OCI-M2 (cell line): Measurements from ENCODE around the gene PTEN.

Experiments used
- DNase-seq: peaks from one replicate; lab custom pipeline; 2025; ENCODE audit not compliant: unreplicated experiment; lab: John Stamatoyannopoulos, UW

The PTEN gene

GRCh38 chr10:87974130-87974529, 110.7 kb downstream of the PTEN start:
- DNase-seq: no peak

DNA sequence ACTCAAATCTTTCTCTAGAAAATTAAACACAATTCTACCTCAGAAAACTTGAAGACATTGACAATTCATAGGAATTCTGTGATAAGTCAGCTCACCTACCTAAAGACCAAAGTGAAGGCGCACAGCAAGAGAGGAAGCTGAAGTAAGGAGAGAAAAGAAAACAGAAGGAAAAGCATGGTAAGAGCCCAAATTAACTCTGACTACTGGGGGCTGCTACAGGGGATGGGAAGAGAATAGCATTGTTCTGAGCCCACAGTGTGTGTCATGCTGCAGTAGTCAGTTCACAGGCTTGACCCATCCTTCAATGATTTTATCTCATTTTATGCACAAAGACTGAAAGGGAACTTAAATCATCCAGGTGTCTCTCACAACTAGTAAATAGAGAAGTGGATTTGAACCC, 111.3 kb downstream of the PTEN start:
- DNase-seq: no peak

- no peak for DNase-seq
These were observed 112.8 kb downstream of the PTEN start for GRCh38 chr10:87976101-87976743.

- no peak for DNase-seq
These were observed 114.7 kb downstream of the PTEN start for GRCh38 chr10:87978166-87978565.

DNA sequence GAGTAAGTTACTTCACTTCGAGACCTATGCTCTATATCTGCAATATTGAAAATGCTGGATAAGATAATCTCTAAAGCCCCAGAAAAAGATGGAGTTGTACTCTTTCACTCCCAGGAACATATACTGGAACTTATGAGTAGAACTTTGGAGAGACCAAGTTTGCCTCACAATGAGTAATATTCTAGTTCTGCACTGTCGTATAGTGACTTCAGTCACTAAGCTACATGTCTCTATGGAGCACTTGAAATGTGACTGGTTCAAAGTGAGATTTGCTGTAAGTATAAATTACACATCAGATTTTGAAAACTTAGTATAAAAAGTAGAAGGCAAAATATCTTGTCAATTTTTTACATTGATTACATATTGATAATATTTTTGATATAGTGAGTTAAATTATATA, 116.4 kb downstream of the PTEN start:
- DNase-seq: no peak

DNA sequence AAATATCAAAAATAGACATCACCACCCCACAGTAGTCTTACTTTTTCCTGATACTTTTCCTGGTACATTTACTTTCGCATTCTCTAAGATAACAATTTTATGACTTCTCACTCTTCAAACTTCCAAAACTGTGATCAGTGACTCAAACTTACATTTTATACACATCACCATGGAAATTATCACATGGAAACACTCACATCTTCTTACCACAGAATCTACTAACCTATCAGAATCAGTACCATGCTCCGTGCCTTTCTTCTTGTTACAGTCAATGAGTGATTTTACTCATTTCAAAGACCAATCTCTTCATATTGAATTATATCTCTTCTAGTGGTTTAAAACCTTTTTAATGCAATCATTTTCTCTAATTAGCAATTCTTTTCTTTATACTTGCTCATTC, 120.3 kb downstream of the PTEN start:
- no peak for DNase-seq

DNA sequence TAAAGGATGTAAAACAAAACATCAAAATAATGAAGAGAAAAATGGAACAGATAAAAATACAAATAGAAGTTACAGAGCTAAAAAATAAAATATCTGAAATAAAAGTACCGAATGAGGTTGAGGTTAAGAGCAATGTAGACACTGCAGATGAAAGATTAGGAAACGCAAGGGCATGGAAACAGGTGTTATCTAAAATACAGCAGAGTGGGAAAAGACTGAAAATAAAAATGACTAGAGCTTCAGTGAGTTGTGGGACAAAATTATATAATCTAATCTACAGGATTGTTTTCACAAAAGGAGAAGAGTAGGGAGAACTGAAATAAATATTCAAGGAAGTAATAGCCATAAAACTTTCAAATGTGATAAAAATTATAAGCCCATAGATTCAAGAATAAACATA, 123.8 kb downstream of the PTEN start:
- DNase-seq: no peak

DNA sequence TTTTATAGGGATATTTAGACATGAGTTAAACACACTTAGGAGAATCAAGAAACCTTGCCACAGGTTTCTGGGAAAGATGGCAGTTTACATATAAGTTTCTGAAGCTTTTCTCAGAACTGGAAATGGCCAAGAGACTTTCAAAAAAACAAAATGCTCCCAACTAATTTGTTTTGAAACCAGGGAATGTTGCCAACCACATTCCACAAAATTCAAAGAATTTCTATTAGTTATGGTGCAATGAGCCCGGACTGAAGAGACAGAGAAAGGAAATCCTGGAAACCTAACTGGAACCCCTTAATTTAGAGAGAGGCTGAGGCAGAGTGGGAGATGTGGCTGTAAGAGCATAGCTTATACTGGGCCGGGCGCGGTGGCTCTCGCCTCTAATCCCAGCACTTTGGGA, 128.5 kb downstream of the PTEN start:
- no peak for DNase-seq

DNA sequence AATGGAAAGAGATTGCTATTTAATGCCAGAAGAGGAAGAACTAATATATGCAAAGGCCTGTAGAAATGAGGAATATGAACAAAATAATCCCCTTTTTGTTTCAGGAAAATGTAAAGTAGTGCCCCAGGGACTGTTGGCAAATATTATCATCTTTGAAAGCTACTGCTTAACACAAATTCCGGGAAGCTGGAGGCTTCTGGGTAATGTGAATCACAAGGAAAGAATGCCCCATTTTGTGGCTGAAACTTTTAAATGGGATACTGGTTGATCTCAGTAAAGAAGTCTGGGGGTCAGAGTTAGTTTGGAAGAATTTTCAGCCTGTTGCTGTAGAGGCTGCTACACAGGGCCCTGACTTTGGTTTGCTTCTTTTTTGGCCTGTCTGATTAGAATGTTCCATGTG, 141.0 kb downstream of the PTEN start:
- no peak for DNase-seq

- DNase-seq: no peak
These were observed 142.8 kb downstream of the PTEN start for GRCh38 chr10:88006261-88006660.

DNA sequence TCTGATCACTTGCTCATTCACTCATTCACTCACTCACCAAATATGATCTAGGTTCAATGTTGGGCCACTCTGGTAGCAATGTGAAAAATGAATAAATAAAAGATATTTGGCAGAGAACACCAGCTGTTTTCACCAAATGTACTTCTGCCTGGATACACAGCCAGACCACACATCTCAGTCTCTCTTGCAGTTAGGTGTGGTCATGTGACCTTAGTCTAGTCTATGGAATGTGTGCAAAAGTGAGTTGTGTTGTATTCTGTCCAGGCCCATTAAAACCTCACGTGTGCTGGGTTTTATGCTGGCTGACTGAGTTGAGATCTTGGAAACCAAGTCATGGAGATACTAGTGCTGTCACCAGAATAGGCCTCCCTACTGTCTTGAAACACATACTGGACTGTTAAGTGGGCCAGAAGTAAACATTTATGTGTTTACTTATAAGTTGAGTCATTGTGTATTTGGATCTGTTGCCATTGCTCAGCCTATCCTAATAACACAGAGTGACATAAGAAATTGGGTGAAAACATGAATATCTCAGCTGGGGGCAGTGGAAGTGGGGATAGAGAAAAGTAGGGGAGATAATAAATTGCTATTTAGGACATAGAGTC, 145.5 kb downstream of the PTEN start:
- no peak for DNase-seq

- no peak for DNase-seq
These were observed 149.2 kb downstream of the PTEN start for GRCh38 chr10:88012641-88013040.

GRCh38 chr10:88017781-88018180, 154.4 kb downstream of the PTEN start:
- no peak for DNase-seq

DNA sequence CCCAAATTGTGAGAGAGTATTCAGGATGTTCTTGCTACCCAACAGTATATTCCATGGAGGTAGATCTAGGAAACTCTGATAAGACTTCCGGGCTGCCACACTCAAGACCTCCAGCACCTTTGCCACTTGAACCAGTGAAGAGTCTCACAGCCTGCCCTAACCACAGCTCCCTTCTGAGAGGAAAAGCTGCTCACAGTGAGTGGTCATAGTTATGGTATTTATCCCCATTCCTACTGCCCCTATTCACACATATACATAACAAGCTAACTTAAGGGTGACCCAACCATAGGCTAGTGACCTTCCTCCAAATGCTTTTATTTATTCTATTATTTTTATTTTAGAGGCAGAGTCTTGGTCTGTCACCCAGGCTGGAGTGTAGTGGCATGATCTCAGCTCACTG, 156.3 kb downstream of the PTEN start:
- no peak for DNase-seq
